Prostate gland (tissue), 2 donors: ENCODE data around the gene MYH9.

ENCODE experiments used
- CTCF ChIP-seq, 4 experiments: fragments of 200-600 bp in 2 of 4; fragments of 450-650 bp in 2 of 4; sonication (generic) in 2 of 4; IDR thresholded peaks; 1 replicate in 3 of 4; 2 replicates in 1 of 4; pipeline ENCODE4 v1.5.1; 2016 to 2019; ENCODE audit warnings: antibody characterized with exemption in 4 of 4, mild to moderate bottlenecking in 2 of 4, moderate library complexity in 2 of 4
- POLR2AphosphoS5 ChIP-seq: sonication (generic); formaldehyde crosslinking; IDR thresholded peaks from one replicate; pipeline ENCODE4 v1.6.1; 2017; ENCODE audit warnings: antibody characterized with exemption

GRCh38 chr22:36405221-36405661 lies 17.5 kb upstream of the MYH9 start:
- TF ChIP-seq CTCF (IDR thresholded peaks at IDR 0.05) (no peak), POLR2AphosphoS5 (no peak)
